Measurements from ENCODE around the gene CDC42EP4. TPM values are rescaled to one million over a fixed set of nuclear protein-coding genes. Genes with fewer than 3 reads are reported as not detected.

The CDC42EP4 gene
- total and polyA plus RNA-seq, 12 donors, result 18.6 to 87.6 (median 30.8) TPM

DNA sequence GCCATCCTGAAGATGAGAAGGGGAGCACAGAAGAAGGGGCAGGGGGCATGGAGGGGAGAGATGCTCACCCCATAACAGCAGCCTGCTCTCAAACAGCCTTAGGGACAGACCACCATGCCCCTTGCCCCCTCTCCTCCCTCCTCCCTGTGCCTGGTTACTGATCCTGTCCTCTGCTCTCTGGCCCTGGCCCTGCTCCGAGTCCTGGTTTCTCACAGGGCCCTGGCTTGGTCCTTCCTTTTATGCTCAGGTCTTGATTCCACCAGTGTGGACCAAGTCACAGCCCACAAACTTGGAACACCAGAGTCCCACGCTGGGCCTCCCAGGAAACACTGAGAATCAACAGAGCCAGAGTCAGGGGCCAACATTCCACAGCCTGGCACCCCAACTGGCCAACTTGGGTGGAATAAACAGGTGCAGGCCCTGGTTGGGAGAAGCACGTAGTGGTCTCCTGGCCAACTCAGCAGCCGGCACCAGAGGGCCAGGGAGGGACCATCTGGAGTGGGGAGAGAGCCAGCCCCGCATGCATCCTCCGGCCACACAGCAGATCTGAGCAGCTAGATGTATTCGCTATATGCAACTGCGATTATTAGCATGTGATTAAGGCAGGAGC, 44.9 kb upstream of the CDC42EP4 start:
- H3K4me3 ChIP-seq, result no peak overlapping the region
- intact Hi-C loops (cut with DNase I), result no loop called here
- no peaks in the 10 kb centered on the region for H3K9me3 ChIP-seq
- H3K36me3 ChIP-seq, result no peaks in the 10 kb centered on the region
- ATAC-seq (peak in 1 of 8 donors; percentile 20), DNase-seq (no peak)
- peak overlapping the region in 5 of 10 donors; percentile 31 to 81 (median 47) for H3K27ac ChIP-seq
- 80 to 84% methylated on average over 8 of the region's 8 CpGs for WGBS, 2 donors
- H3K4me1 ChIP-seq, result peaks cover 4 to 40% (median 26%) of the 10 kb centered on the region in 9 donors
- no peaks in the 10 kb centered on the region for H3K27me3 ChIP-seq
- TF ChIP-seq, protein P1, sequence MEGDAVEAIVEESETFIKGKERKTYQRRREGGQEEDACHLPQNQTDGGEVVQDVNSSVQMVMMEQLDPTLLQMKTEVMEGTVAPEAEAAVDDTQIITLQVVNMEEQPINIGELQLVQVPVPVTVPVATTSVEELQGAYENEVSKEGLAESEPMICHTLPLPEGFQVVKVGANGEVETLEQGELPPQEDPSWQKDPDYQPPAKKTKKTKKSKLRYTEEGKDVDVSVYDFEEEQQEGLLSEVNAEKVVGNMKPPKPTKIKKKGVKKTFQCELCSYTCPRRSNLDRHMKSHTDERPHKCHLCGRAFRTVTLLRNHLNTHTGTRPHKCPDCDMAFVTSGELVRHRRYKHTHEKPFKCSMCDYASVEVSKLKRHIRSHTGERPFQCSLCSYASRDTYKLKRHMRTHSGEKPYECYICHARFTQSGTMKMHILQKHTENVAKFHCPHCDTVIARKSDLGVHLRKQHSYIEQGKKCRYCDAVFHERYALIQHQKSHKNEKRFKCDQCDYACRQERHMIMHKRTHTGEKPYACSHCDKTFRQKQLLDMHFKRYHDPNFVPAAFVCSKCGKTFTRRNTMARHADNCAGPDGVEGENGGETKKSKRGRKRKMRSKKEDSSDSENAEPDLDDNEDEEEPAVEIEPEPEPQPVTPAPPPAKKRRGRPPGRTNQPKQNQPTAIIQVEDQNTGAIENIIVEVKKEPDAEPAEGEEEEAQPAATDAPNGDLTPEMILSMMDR (IDR thresholded peaks at IDR 0.05), result no peak

DNA sequence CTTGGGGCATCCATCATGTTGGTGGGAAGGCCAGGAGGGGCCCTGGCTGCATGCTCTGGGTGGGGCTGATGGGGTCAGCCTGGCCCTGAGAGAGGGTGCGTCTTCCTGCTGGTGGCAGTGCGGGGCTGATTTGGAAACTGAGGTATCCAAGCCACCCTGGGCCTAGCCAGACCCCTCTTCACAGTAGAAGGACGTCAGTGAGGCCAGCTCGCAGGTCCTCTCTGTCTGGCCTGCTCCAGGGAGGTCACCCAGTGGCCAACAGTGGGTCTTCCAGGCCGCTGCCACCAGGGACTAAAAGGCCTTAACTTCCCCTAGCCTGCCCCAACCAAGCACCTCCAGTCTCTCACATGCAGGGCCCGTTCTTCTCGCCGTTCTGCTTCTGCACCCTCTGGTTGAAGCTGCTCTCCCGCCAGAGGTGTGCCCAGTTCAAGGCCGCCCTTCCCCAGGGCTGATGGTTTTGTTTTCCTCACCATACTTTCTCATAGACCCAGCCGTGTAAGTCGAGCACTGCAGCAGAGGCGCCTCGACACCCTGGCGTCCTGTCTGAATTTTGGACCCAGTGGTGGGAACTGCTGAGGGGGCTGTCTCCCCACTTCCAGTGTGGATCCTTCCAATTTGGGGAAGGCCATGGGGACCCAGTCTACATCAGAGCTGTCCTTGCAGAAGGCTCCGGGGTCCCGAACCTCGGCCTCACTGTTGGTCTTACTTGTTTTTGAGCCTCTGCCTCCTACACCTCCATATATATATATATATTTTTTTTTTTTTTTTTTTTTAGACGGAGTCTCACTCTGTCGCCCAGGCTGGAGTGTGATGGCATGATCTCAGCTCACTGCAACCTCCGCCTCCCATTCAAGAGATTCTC, 42.9 kb upstream of the CDC42EP4 start:
- TF ChIP-seq, protein P1 (IDR thresholded peaks at IDR 0.05), result no peak
- Histone ChIP-seq H3K4me3 (no peak overlapping the region), H3K4me1 (peaks cover 3 to 29% (median 17%) of the 10 kb centered on the region in 9 donors), H3K27me3 (no peaks in the 10 kb centered on the region), H3K9me3 (no peaks in the 10 kb centered on the region), H3K36me3 (no peaks in the 10 kb centered on the region), H3K27ac (no peak overlapping the region)
- DNase-seq (no peak), ATAC-seq (no peak)
- intact Hi-C loops (cut with DNase I), result no loop called here
- 96 to 97% methylated on average over 20 to 21 of the region's 21 CpGs for WGBS, 2 donors

DNA sequence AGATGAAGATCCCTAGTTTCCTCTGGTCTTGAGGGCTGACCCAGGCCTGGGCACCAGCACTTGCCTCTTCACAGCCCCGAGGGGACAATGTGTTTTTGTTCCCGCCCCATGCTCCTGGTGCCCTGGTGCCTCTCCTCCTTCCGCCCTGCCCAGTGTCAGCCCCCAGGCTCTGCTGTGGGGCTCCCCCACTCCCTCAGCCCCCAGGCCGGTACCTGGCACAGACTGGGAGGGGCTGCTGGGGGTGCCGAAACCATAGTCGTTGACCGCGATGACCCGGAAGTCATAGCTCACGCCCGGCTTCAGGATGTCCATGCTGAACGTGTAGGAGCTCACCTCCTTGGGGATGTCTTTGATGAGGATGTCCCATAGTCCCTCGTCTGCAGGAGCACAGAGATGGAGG, 40.5 kb upstream of the CDC42EP4 start:
- no peak for DNase-seq
- intact Hi-C loops (cut with DNase I), result no loop called here
- Histone ChIP-seq H3K27me3 (no peaks in the 10 kb centered on the region), H3K36me3 (no peaks in the 10 kb centered on the region), H3K4me3 (no peak overlapping the region), H3K27ac (no peak overlapping the region), H3K9me3 (no peaks in the 10 kb centered on the region), H3K4me1 (peaks cover 0 to 32% (median 10%) of the 10 kb centered on the region in 9 donors)
- TF ChIP-seq, protein P1 (IDR thresholded peaks at IDR 0.05), result no peak
- ATAC-seq, result no peak
- 90 to 94% methylated on average over 13 of the region's 13 CpGs for WGBS, 2 donors

DNA sequence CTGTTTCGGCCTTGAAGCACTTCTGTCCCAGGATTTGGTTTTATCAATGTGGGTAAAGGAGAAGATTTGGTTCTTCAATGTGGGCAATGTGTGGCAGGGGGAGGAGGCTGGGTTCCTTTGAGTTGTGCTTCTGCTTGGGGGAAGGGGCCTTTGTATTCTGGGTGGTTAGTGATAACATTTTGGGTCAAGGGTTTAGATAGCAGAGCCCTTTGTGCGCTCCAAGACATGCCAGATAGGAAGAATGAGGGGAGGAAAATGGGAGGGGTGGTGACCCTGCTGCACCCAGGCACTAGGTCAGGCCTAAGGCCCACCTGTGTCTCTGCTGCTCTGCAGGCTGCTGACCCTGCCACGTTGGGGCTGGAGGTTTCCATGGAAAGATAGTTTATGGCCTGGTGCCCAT, 40.0 kb upstream of the CDC42EP4 start:
- H3K4me1 ChIP-seq, result peaks cover 0 to 31% (median 7%) of the 10 kb centered on the region in 9 donors
- intact Hi-C loops (cut with DNase I), result no loop called here
- no peak for ATAC-seq

More for the DNA sequence above, 40.0 kb upstream of the CDC42EP4 start:
- H3K4me3 ChIP-seq, result no peak overlapping the region
- no peak overlapping the region for H3K27ac ChIP-seq
- TF ChIP-seq, protein P1 (IDR thresholded peaks at IDR 0.05), result no peak
- no peaks in the 10 kb centered on the region for H3K36me3 ChIP-seq
- no peaks in the 10 kb centered on the region for H3K9me3 ChIP-seq
- 79 to 83% methylated on average over 3 of the region's 3 CpGs for WGBS, 2 donors
- DNase-seq, result no peak
- no peaks in the 10 kb centered on the region for H3K27me3 ChIP-seq
